ENCODE measurements around the gene SAMD4B. TPM values are rescaled to one million over a fixed set of nuclear protein-coding genes. Genes with fewer than 3 reads are reported as not detected.

The SAMD4B gene
- total RNA-seq, 2 experiments from 2014 or later = 65.0 to 66.9 TPM

- no peaks in the 10 kb centered on the region for H3K27me3 ChIP-seq (ENCODE audit: control insufficient read depth in 1 of 2, insufficient read depth in 2 of 2, low read length in 2 of 2)
- H3K4me1 ChIP-seq (ENCODE audit: insufficient read depth, low read length) = peaks cover 7% of the 10 kb centered on the region
- no peak overlapping the region for H3K27ac ChIP-seq (ENCODE audit: low read depth in 1 of 2, low read length in 2 of 2)
- H3K4me3 ChIP-seq (ENCODE audit: low read length) = no peak overlapping the region
- intact Hi-C loops (cut with DNase I, micrococcal nuclease) = no loop called here
- no peaks in the 10 kb centered on the region for H3K27me3 Mint-ChIP-seq
- no peak for TF ChIP-seq CTCF (IDR thresholded peaks at IDR 0.05)
- H3K9me3 ChIP-seq (ENCODE audit: control insufficient read depth in 1 of 2, insufficient read depth in 1 of 2, low read length in 2 of 2) = no peaks in the 10 kb centered on the region
- no peaks in the 10 kb centered on the region for H3K9me3 Mint-ChIP-seq
- no peak for DNase-seq
- peaks cover 32% of the 10 kb centered on the region for H3K36me3 ChIP-seq (ENCODE audit: insufficient read depth, low read length)
- no peak overlapping the region for H3K4me3 Mint-ChIP-seq
- H3K27ac Mint-ChIP-seq = no peak overlapping the region
- H3K36me3 Mint-ChIP-seq (ENCODE audit: low read depth) = peaks cover 59% of the 10 kb centered on the region
- CTCF ChIA-PET = no interaction called here
- no peaks in the 10 kb centered on the region for H3K4me1 Mint-ChIP-seq (ENCODE audit: low read depth)
- no peak for ATAC-seq (ENCODE audit: poor library complexity)
- POLR2A ChIA-PET = no interaction called here
Measured at GRCh38 chr19:39310558-39311311, 31.5 kb upstream of the SAMD4B start.

GRCh38 chr19:39314016-39314728 lies 28.0 kb upstream of the SAMD4B start:
- Mint-ChIP-seq H3K27me3 (no peaks in the 10 kb centered on the region), H3K9me3 (no peaks in the 10 kb centered on the region), H3K4me1 (ENCODE audit: low read depth) (peaks cover 16% of the 10 kb centered on the region), H3K36me3 (ENCODE audit: low read depth) (peaks cover 69% of the 10 kb centered on the region), H3K4me3 (no peak overlapping the region), H3K27ac (no peak overlapping the region)
- peaks cover 9% of the 10 kb centered on the region for H3K4me1 ChIP-seq (ENCODE audit: insufficient read depth, low read length)
- DNase-seq (no peak), ATAC-seq (ENCODE audit: poor library complexity) (no peak)
- CTCF ChIA-PET = no interaction called here
- intact Hi-C loops (cut with DNase I, micrococcal nuclease) = no loop called here
- no peak overlapping the region for H3K27ac ChIP-seq (ENCODE audit: low read depth in 1 of 2, low read length in 2 of 2)
- no peaks in the 10 kb centered on the region for H3K9me3 ChIP-seq (ENCODE audit: control insufficient read depth in 1 of 2, insufficient read depth in 1 of 2, low read length in 2 of 2)
- H3K27me3 ChIP-seq (ENCODE audit: control insufficient read depth in 1 of 2, insufficient read depth in 2 of 2, low read length in 2 of 2) = no peaks in the 10 kb centered on the region
- H3K4me3 ChIP-seq (ENCODE audit: low read length) = no peak overlapping the region
- POLR2A ChIA-PET = no interaction called here
- no peak for TF ChIP-seq CTCF (IDR thresholded peaks at IDR 0.05)
- H3K36me3 ChIP-seq (ENCODE audit: insufficient read depth, low read length) = peaks cover 35% of the 10 kb centered on the region

- H3K9me3 Mint-ChIP-seq = no peaks in the 10 kb centered on the region
Measured at GRCh38 chr19:39315933-39316332, 26.3 kb upstream of the SAMD4B start.

More at GRCh38 chr19:39315933-39316332, 26.3 kb upstream of the SAMD4B start:
- H3K9me3 ChIP-seq (ENCODE audit: control insufficient read depth in 1 of 2, insufficient read depth in 1 of 2, low read length in 2 of 2) = no peaks in the 10 kb centered on the region
- H3K36me3 Mint-ChIP-seq (ENCODE audit: low read depth) = peaks cover 53% of the 10 kb centered on the region
- H3K27ac ChIP-seq (ENCODE audit: low read depth in 1 of 2, low read length in 2 of 2) = no peak overlapping the region
- DNase-seq = no peak
- H3K4me3 Mint-ChIP-seq = no peak overlapping the region
- intact Hi-C loops (cut with DNase I, micrococcal nuclease) = no loop called here
- H3K4me3 ChIP-seq (ENCODE audit: low read length) = no peak overlapping the region
- no peaks in the 10 kb centered on the region for H3K27me3 Mint-ChIP-seq
- H3K27me3 ChIP-seq (ENCODE audit: control insufficient read depth in 1 of 2, insufficient read depth in 2 of 2, low read length in 2 of 2) = no peaks in the 10 kb centered on the region
- no peak for ATAC-seq (ENCODE audit: poor library complexity)
- POLR2A ChIA-PET = no interaction called here
- peaks cover 26% of the 10 kb centered on the region for H3K4me1 Mint-ChIP-seq (ENCODE audit: low read depth)
- peaks cover 17% of the 10 kb centered on the region for H3K4me1 ChIP-seq (ENCODE audit: insufficient read depth, low read length)
- CTCF ChIA-PET = no interaction called here
- peaks cover 35% of the 10 kb centered on the region for H3K36me3 ChIP-seq (ENCODE audit: insufficient read depth, low read length)
- no peak for TF ChIP-seq CTCF (IDR thresholded peaks at IDR 0.05)
- H3K27ac Mint-ChIP-seq = peak overlapping the region; percentile 42
